ENCODE data around the gene SPIB.
"Not testable (repeated sequence)": the region's sequence is repeated elsewhere in the genome, so short reads cannot be mapped to it uniquely, and the experiment has no call there.

The SPIB gene

DNA sequence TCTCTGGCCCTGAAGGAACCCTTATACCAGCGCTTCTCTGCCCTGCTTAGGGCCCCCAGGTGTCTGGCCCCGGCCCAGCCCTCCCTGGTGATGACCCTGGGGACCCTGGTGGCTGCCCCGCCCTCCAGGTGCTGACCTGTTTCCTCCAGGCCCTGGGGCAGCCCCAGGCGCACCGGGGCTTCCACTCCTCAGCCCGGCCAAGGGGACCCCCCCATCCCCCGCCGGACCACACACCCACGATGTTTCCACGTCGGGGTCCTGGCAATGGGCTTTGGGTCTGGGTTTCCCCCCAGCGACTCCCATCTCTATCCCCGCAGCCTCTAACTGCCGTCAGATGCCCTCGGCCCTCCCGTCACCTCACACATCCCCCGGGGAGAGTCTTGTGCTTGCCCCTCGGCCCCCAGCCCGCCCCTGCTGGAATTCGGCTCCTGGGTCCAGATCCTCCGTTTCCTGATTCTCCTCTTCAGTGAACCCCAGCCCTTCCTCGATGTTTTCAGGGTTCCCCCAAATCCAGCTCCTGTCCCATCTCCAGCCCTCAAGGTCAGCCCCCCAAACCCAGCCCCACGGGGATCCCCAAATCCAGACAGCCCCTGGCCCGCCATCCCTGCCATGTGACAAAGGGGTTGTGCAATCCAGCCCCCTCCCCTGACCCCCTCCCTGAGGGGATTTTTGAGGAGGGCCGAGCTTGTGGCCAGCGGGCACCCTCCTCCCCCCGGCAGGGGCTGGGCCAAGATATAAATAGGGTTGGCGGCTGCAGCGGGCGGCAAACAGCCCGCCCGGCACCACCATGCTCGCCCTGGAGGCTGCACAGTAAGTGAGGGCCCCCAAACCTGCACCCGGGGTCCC is at the start of gene SPIB:
Gene SPIB, plus strand, starts transcription at position 763 of the 846 bp plus-strand sequence. Its CDS starts 25 bp downstream, at position 788.
- in situ Hi-C loops (cut with HindIII; ENCODE audit: low sequenced_read_pairs), result no loop called here

GRCh38 chr19:50371914-50372475 is 46.7 kb upstream of the SPIB start:
- in situ Hi-C loops (cut with HindIII; ENCODE audit: low sequenced_read_pairs), result no loop called here

- in situ Hi-C loops (cut with HindIII; ENCODE audit: low sequenced_read_pairs), result no loop called here
These were observed 42.3 kb upstream of the SPIB start, which contains the start of gene NR1H2 for GRCh38 chr19:50376166-50377050. Gene NR1H2 (plus strand): TSS chr19:50376457. CDS start chr19:50377606, 1,149 bp downstream.

DNA sequence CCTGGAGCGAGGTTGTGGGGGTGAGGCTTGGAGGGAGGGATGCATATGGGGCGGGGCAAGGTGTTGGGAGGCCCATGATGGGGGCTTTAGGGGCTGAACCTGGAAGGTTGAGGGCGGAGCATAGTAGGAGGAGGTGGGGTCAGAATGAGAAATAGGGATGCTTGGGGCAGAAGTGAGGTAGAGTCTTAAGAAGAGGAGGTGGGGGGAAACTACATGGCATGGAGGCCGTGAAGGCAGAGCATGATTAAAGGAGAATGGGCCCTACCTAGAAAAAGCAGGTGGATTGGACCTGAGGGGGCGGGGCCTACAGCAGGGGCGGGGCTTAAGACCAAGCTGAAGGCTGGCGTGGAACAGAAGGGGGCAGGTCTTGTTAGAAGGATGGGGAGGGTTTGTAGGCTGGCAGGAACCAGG is 41.7 kb upstream of the SPIB start:
- in situ Hi-C loops (cut with HindIII; ENCODE audit: low sequenced_read_pairs), result no loop called here

GRCh38 chr19:50377517-50377916 is 41.2 kb upstream of the SPIB start:
- in situ Hi-C loops (cut with HindIII; ENCODE audit: low sequenced_read_pairs), result no loop called here

GRCh38 chr19:50378169-50378862 is 40.4 kb upstream of the SPIB start:
- in situ Hi-C loops (cut with HindIII; ENCODE audit: low sequenced_read_pairs), result no loop called here

- in situ Hi-C loops (cut with HindIII; ENCODE audit: low sequenced_read_pairs), result no loop called here
These were observed 39.9 kb upstream of the SPIB start for GRCh38 chr19:50378863-50379236.

DNA sequence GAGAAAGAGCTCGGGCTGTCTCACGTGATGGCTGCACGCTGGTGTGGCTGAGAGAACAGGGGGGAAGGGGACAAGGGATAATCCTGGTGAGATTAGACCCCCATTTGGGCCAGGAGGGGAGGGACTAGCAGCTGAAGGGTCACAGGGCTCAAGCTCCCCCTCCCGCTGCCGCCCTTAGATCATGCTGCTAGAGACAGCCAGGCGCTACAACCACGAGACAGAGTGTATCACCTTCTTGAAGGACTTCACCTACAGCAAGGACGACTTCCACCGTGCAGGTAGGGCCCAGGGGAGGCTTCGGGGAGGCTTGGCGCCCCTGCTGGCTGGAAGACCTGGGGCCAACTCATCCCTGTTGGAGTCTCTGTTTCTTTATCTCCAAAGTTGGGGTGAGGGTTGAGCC is 39.1 kb upstream of the SPIB start:
- in situ Hi-C loops (cut with HindIII; ENCODE audit: low sequenced_read_pairs), result no loop called here

DNA sequence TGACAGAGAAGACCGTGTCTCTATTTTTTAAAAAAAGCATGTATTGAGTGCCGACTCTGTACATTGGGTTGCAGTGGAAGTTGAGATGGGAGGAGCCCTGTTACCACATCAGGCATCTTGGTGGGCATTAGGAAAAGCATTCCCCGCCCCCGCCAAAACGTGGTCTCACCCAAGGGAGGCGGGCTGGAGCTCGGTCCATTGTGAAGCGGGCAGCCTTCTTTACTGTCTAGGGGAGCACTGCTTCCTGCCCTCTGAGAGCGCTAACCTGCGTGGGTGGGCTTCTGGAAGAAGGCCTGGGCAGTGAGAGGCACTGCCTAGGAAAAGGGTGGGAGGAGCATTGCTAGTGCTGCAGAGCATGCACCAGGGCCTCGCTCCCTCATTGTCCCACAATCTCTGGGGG is 38.6 kb upstream of the SPIB start:
- in situ Hi-C loops (cut with HindIII; ENCODE audit: low sequenced_read_pairs), result no loop called here

DNA sequence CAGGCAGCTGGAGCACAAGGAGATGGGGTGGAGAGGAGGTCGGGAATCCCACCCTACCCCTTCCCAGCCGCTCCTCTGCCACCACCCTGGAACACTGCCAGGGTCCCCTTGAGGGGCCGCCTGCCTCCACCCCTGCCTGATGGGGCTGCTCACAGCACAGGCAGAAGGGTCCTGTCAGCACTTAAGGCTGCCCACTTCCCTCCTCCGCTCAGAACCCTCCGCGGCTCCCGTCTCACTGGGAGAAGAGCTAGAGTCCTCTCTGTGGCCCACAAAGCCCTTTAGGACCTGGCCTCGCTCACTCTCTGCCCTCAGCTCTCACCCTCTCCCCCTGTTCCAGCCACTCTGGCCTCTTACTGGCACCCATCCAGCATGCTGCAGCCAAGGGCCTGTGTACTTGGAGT is 38.0 kb upstream of the SPIB start:
- in situ Hi-C loops (cut with HindIII; ENCODE audit: low sequenced_read_pairs), result no loop called here

DNA sequence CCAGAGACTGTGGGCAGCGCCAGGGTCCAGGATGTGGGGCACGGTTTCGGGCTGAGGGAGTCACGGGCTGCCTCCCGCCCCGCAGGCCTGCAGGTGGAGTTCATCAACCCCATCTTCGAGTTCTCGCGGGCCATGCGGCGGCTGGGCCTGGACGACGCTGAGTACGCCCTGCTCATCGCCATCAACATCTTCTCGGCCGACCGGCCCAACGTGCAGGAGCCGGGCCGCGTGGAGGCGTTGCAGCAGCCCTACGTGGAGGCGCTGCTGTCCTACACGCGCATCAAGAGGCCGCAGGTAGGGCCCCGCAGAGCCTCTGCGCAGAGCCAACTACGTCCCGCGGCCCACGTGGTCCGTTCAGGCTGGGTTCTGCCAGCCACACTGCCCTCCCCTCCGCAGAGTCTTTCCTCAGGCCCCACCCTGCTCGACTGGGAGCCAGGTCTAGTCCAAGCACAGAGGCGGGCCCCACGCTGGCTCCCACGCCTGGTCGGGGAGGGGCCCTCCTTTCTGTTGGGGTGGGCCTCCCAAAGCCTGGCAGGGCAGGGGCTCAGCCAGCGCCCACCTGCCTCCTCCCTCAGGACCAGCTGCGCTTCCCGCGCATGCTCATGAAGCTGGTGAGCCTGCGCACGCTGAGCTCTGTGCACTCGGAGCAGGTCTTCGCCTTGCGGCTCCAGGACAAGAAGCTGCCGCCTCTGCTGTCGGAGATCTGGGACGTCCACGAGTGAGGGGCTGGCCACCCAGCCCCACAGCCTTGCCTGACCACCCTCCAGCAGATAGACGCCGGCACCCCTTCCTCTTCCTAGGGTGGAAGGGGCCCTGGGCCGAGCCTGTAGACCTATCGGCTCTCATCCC is 36.6 kb upstream of the SPIB start:
- in situ Hi-C loops (cut with HindIII; ENCODE audit: low sequenced_read_pairs), result no loop called here

GRCh38 chr19:50383001-50383851 is 35.5 kb upstream of the SPIB start:
- in situ Hi-C loops (cut with HindIII; ENCODE audit: low sequenced_read_pairs), result no loop called here

GRCh38 chr19:50383852-50384684 is 34.7 kb upstream of the SPIB start, which contains the start of gene POLD1:
Gene POLD1 (plus strand): TSS chr19:50384347. CDS start chr19:50398852, 14,505 bp downstream.
- in situ Hi-C loops (cut with HindIII; ENCODE audit: low sequenced_read_pairs), result no loop called here

DNA sequence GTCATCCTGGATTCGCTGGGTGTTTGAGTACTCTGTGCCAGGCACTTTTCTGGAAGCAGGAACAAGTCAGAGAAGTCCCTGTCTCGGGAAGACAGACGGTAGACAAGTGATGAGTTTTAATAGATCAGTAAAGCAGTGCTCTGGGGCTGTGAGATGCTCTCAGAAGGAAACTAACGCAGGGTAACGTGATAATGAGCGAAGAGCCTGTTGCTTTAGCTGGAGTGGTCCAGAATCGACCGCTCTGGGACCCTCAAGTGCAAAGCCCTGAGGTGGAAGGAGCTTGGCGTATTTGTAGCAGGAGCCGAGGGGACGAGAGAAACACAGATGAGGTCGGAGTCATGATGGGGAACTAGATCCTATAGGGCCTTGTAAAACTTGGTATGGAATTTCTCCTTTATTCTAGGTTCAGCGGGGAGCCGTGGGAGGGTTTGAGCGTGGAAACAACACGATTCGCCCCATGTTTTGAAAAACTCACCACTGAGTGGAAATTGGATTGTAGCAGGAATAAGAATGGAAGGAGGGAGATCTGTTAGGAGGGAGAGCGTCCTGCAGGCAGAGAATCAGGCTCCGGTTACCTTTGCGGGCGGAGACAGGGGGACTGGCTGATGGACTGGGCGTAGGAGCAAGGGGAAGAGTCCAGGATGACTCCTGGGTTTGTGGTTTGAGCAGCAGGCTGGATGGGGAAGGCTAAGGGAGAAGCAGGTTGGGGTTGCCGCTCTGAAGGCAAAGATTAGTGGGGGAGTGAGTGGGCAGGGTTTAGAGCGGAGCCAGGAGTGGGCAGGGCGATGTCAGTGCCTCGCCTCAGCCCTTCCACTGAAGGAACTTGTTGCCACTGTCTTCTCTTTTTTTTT is 33.8 kb upstream of the SPIB start:
- in situ Hi-C loops (cut with HindIII; ENCODE audit: low sequenced_read_pairs), result no loop called here

DNA sequence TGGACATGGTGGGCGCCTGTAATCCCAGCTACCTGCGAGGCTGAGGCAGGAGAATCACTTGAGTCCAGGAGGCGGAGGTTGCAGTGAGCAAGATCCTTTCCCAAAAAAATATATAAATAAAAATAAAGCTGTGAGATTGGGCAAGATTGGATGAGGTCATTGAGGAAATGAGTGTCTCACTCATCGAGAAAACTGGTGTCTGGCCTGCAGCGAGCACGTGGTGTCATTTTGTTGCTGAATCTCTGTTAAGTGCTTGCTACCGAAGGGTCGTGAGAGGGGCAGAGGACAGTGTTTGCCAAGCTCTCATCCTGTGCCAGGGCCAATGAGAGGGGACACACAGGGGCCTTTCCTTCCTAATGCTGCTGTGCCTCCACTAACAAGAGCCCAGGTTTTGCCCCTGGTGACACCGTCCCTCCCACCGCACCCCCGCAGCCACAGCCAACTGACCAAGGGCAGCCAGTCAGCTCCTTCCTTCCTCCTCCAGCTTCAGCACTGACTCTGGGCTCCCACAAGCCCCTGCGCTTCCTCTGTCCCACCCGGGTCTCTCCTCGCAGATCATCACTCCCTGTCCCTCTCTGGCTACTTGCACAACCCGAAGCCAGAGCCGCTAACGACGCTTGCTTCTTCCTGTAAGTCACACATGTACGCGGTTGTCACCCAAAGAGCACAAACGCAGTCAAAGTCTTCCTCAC is 31.4 kb upstream of the SPIB start:
- in situ Hi-C loops (cut with HindIII; ENCODE audit: low sequenced_read_pairs), result no loop called here

DNA sequence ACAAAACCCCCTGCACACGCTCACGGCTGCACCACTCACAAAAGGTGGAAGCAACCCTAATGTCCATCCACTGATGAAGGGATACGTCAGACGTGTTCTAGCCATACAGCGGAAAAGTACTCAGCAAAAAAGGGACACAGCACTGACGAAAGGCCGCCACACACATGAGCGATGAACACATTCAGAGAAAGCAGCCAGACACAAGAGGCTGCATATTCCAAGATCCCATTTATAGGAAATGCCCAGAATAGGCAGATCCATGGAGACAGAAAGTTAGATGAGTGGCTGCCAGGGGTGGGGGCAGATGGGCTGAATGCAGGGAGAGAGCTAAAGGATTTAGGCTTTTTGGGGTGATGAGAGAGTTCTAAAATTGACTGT is 30.9 kb upstream of the SPIB start:
- in situ Hi-C loops (cut with HindIII; ENCODE audit: low sequenced_read_pairs), result no loop called here

- in situ Hi-C loops (cut with HindIII; ENCODE audit: low sequenced_read_pairs), result not testable (repeated sequence)
These were observed 28.4 kb upstream of the SPIB start for GRCh38 chr19:50390295-50390694.
